OCI-LY3 (cell line): ENCODE measurements around the gene PLEKHA8.

Experiments used
- H2AFZ ChIP-seq: fragments of 200-600, 300-600 bp; shearing (Covaris generic); 2 replicates; pipeline ENCODE4 v1.6.0; 2014; ENCODE audit warnings: antibody characterized with exemption, low read depth, low read length
- H3K27ac ChIP-seq: fragments of 200-600, 300-600 bp; sonication (generic); 2 replicates; pipeline ENCODE4 v1.5.1; 2014; ENCODE audit warnings: mild to moderate bottlenecking, low read length, moderate library complexity, mixed read lengths
- H3K27me3 ChIP-seq: fragments of 200-600, 300-600 bp; sonication (generic); 2 replicates; pipeline ENCODE4 v1.6.1; 2014; ENCODE audit warnings: low read depth, low read length, mixed read lengths
- H3K36me3 ChIP-seq: fragments of 200-600, 300-600 bp; sonication (generic); replicated peaks from 2 replicates; pipeline ENCODE3; 2014; ENCODE audit warnings: low read depth, low read length, mixed read lengths
- H3K4me1 ChIP-seq: fragments of 300-600, 200-600 bp; sonication (generic); 2 replicates; pipeline ENCODE4 v1.6.1; 2014; ENCODE audit warnings: low read length, mixed read lengths
- H3K4me2 ChIP-seq: fragments of 200-600, 300-600 bp; sonication (generic); 2 replicates; pipeline ENCODE4 v1.6.1; 2014; ENCODE audit warnings: low read length, mixed read lengths
- H3K4me3 ChIP-seq: fragments of 300-600, 200-600 bp; sonication (generic); 2 replicates; pipeline ENCODE4 v1.5.1; 2014; ENCODE audit warnings: antibody characterized with exemption, mild to moderate bottlenecking, low read length, moderate library complexity
- H3K79me2 ChIP-seq: fragments of 300-600, 200-600 bp; shearing (Covaris generic); 2 replicates; pipeline ENCODE4 v1.6.1; 2014; ENCODE audit warnings: mild to moderate bottlenecking, low read length, mixed read lengths
- H3K9ac ChIP-seq: fragments of 300-600, 200-600 bp; shearing (Covaris generic); 2 replicates; pipeline ENCODE4 v1.6.0; 2014; ENCODE audit warnings: mild to moderate bottlenecking, low read length, moderate library complexity
- H3K9me3 ChIP-seq: fragments of 200-600, 300-600 bp; shearing (Covaris generic); 2 replicates; pipeline ENCODE4 v1.6.1; 2014; ENCODE audit warnings: low read length, mixed read lengths; ENCODE audit not compliant: insufficient read depth
- H4K20me1 ChIP-seq: fragments of 200-600, 300-600 bp; sonication (generic); 2 replicates; pipeline ENCODE4 v1.6.1; 2016; ENCODE audit warnings: low read length, mixed read lengths; ENCODE audit not compliant: insufficient read depth
- CTCF ChIP-seq: fragments of 200-600, 300-600 bp; sonication (generic); IDR thresholded peaks from 2 replicates; pipeline ENCODE4 v1.5.1; 2014; ENCODE audit warnings: antibody characterized with exemption, low read length, low read depth
- EZH2phosphoT487 ChIP-seq: fragments of 200-600 bp; shearing (Covaris generic); IDR thresholded peaks from 2 replicates; pipeline ENCODE4 v1.6.1; 2018; ENCODE audit warnings: antibody characterized with exemption, mixed run types, low read depth

PLEKHA8 gene

DNA sequence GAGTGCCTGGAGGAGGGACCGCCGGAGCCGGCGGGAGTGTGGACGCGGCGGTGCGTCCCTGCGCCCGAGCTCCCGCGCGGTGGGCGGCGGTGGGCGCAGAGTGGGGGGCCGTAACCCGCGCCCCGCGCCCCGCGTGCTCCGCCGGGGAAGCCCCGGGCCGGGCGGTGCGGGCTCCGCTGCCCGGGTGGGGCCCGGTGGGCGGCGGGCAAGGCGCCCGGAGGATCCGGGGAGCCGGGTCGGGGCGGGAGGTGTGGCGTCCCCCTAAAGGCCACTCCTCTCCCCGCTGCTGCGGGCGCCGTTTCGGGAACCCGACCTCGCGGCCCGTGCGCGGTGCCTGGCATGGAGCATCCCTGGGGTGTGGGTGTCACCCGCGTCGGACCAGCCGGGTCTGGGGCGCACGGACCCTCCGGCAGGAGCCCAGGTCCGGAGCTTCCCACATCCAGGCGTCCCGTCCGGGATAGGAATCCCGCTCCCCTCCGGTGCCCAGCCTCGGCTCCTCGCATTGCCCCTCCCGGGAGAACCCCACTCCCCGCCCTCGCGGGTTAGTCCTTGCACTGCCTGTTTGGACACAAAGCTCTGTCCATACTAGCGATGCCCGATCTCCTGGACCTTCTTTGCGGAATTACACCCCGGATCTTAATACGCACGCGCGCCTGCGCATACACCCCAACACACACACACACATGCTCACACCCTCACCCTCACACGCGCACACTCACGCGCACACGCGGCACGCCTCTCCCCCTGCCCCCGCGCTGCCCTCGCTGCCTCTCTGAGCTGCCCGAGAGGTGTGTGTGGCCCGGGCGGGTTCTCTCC lies 107.3 kb downstream of the PLEKHA8 start:
- Histone ChIP-seq H3K79me2 (peaks cover 47% of the 10 kb centered on the region), H3K9me3 (no peaks in the 10 kb centered on the region), H3K4me3 (peak overlapping the region; percentile 90), H3K27ac (peak overlapping the region; percentile 52), H3K9ac (peak overlapping the region; percentile 80), H3K4me1 (peaks cover 5% of the 10 kb centered on the region; the same call in 1 of the 2 replicates), H4K20me1 (no peaks in the 10 kb centered on the region), H3K36me3 (no peaks in the 10 kb centered on the region), H2AFZ (peak overlapping the region; percentile 72), H3K27me3 (no peaks in the 10 kb centered on the region), H3K4me2 (peak overlapping the region; percentile 94)
- TF ChIP-seq EZH2phosphoT487 (no peak), CTCF (no peak)

GRCh38 chr7:30136117-30136731 lies 108.0 kb downstream of the PLEKHA8 start:
- H4K20me1 ChIP-seq: no peaks in the 10 kb centered on the region
- H2AFZ ChIP-seq: peak overlapping the region; percentile 72
- H3K9ac ChIP-seq: peak overlapping the region; percentile 80
- peak overlapping the region; percentile 48 for H3K27ac ChIP-seq
- no peaks in the 10 kb centered on the region for H3K9me3 ChIP-seq
- no peaks in the 10 kb centered on the region for H3K36me3 ChIP-seq
- peak overlapping the region; percentile 94 for H3K4me2 ChIP-seq
- H3K4me3 ChIP-seq: peak overlapping the region; percentile 90
- TF ChIP-seq EZH2phosphoT487 (no peak), CTCF (no peak)
- H3K4me1 ChIP-seq: peaks cover 5% of the 10 kb centered on the region; the same call in 1 of the 2 replicates
- peaks cover 53% of the 10 kb centered on the region for H3K79me2 ChIP-seq
- H3K27me3 ChIP-seq: no peaks in the 10 kb centered on the region

DNA sequence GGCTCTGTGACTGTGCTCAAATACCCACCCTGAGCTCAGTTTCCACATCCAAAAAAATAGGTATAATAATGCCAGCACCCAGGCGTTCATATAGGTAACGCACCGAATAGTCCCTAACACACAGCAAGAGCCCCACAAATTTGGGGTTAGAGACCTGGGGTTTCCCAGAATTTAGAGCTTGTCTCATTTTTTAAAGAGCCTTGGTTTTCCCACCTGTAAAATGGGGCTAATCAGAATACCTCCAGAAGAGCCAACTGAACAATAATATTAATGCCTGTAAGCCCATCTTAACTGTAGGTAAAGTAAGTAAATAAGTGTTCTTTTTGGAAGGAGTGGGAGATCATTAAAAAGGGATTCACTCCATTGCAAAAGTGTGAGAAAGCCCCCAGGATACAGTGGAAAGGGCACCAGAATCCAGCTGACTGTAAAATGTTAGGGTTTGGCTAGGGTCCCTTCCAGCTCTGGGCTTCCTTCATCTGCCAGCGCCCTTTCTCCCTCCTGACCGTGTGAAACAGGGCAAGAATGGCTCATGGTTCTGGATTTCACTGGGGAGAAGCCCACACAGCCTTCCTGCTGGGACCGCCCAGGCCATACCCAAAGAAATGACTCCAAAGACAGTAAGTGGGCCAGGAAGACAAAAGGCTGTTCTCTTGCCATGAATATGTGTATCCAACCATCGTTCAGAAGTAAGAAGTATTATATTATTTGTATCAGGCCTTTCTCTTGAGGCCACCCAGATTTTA lies 108.7 kb downstream of the PLEKHA8 start:
- no peak overlapping the region for H3K9ac ChIP-seq
- peaks cover 60% of the 10 kb centered on the region for H3K79me2 ChIP-seq
- no peaks in the 10 kb centered on the region for H3K9me3 ChIP-seq
- no peaks in the 10 kb centered on the region for H3K27me3 ChIP-seq
- peak overlapping the region; percentile 94 for H3K4me2 ChIP-seq
- TF ChIP-seq CTCF (no peak), EZH2phosphoT487 (no peak)
- no peak overlapping the region for H3K27ac ChIP-seq
- H4K20me1 ChIP-seq: no peaks in the 10 kb centered on the region
- peaks cover 12% of the 10 kb centered on the region for H3K4me1 ChIP-seq
- H2AFZ ChIP-seq: no peak overlapping the region
- H3K4me3 ChIP-seq: peak overlapping the region; percentile 90
- no peaks in the 10 kb centered on the region for H3K36me3 ChIP-seq

DNA sequence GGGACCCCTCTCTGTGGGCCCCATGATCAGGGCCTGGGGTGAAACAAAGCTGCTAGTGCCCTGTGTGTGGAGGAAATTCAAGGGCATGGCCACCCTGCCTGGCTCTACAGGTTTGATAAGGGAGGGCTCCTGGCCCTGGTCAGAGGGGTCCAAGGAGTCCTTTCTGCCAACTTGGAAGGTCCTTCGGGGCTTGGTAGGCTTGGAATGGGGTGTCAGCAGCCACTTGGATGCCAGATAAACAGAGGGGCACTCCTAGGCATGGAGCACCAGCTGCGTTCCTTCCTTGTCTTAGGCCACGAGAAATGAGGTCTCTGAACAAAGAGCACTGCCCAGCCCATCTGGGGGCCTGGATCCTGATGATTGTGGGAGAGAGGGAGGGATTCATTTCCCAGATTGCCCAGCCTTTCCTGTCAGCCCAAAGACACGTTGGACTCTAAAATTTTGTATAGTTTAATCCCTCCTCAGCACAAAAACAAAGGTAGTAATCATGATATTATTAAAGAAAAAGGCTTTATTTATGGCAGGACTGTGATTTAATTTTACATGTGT lies 111.7 kb downstream of the PLEKHA8 start:
- H4K20me1 ChIP-seq: no peaks in the 10 kb centered on the region
- H3K27ac ChIP-seq: no peak overlapping the region
- H3K4me2 ChIP-seq: no peak overlapping the region
- TF ChIP-seq EZH2phosphoT487: no peak
- TF ChIP-seq CTCF: no peak
- no peak overlapping the region for H2AFZ ChIP-seq
- peaks cover 35% of the 10 kb centered on the region for H3K4me1 ChIP-seq
- H3K27me3 ChIP-seq: no peaks in the 10 kb centered on the region
- H3K9me3 ChIP-seq: no peaks in the 10 kb centered on the region
- H3K4me3 ChIP-seq: no peak overlapping the region
- H3K9ac ChIP-seq: no peak overlapping the region
- no peaks in the 10 kb centered on the region for H3K36me3 ChIP-seq
- peaks cover 79% of the 10 kb centered on the region for H3K79me2 ChIP-seq
